Upper lobe of right lung (tissue), 1 donor: Measurements from ENCODE around the gene NME8. TPM values are rescaled to one million over a fixed set of nuclear protein-coding genes. Genes with fewer than 3 reads are reported as not detected.
A peak's percentile ranks its signal among the peaks of the same experiment; 100 is the strongest.

Source experiments
- ATAC-seq: fragments of 200-7000 bp; cut with Tn5 transposase; one replicate; pipeline ENCODE4 v1.9.1; 2020; ENCODE audit warnings: mild to moderate bottlenecking, moderate library complexity
- DNase-seq: peaks from one replicate; pipeline ENCODE4 v3.0.0-alpha.2; 2020
- H3K27ac ChIP-seq: fragments of 200-600 bp; one replicate; pipeline ENCODE4 v1.8.0; 2022
- H3K27me3 ChIP-seq: fragments of 200-600 bp; one replicate; pipeline ENCODE4 v1.8.0; 2022; ENCODE audit warnings: mild to moderate bottlenecking
- H3K36me3 ChIP-seq: fragments of 200-600 bp; one replicate; pipeline ENCODE4 v1.8.0; 2022
- H3K4me1 ChIP-seq: fragments of 200-600 bp; one replicate; pipeline ENCODE4 v1.8.0; 2022
- H3K4me3 ChIP-seq: fragments of 200-600 bp; one replicate; pipeline ENCODE4 v1.8.0; 2022; ENCODE audit warnings: mild to moderate bottlenecking
- H3K9me3 ChIP-seq: fragments of 200-600 bp; one replicate; pipeline ENCODE4 v1.8.0; 2022
- intact Hi-C: fragments of 100-400 bp; cut with DNase I; formaldehyde crosslinking; loops from one replicate; pipeline ENCODE4 v1.11.0; 2022
- total RNA-seq: library from RNA; stranded (reverse); fragmentation: NEBNext Ultra II Directional; extraction: Animal tissue kit (Norgen Biotek cat#: 25700); gene quantifications from one replicate; pipeline ENCODE4 v1.2.1, GENCODE V29; 2021
- TF ChIP-seq, protein P1 (sequence below): fragments of 200-600 bp; IDR thresholded peaks from one replicate; pipeline ENCODE4 v1.8.0; 2022; ENCODE audit warnings: antibody characterized with exemption
- donor health status: DM: no; HTN: yes; CAD: no; lungs with severe emphysema.

NME8 gene
- total RNA-seq, 1 donor from 2014 or later: 2.1 TPM

DNA sequence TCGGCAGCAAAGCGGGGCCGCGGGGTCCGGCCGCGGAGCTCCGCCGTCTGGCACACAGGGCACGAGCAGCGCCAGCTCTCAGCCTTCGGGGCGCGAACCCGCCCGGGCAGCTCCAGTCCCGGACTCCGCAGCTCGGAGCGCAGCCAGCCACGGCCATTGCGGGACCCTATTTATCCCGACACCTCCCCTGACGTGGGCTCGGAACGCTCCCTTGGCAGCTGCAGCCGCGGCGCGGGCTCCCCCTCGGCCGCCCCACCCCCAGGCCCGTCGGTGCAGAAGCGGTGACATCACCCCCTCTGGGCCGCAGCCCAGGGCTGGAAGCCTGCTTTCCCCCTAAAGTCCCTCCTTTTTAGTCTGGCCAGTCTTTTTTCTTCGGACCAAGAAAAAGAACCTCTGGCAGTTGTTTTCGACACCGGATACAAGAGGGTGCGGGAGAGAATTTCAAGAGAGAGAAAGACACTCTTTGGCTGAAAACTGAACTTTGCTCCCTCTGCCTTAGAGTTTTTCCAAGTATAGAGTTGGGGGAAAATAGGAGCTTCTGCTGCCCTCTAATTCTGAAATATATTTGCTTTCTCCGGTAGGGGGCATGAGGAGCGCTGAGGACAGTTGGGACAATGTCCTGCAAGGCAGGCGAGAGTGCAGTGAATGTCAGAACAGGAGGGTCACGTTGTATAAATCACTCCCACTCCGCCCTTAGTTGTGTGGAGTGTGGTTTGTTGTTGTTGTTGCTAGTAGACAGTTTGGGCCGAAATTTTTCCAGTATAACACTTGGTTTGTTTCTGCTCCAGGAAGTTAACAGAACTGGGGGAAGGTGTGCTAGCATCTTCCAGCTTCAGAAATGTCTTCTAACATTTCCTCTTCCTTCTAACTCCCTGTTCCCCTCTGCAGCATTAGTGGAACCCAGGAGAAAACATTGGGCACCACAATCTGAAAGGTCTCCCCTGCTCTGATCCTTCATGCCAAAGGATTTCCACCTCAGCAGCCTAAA lies 68.6 kb downstream of the NME8 start, which contains the start of gene SFRP4:
Gene SFRP4, minus strand, starts transcription at position 145 of the 988 bp plus-strand sequence. CDS start 280 bp downstream, outside the sequence.
- ATAC-seq (peak; percentile 62), DNase-seq (peak; percentile 82)
- Histone ChIP-seq H3K36me3 (no peaks in the 10 kb centered on the region), H3K4me3 (peak within 1 kb of the TSS; percentile 50), H3K27me3 (no peaks in the 10 kb centered on the region), H3K4me1 (peaks cover 19% of the 10 kb centered on the region), H3K9me3 (no peaks in the 10 kb centered on the region), H3K27ac (peak within 1 kb of the TSS; percentile 53)
- intact Hi-C loops: no loop called here
- TF ChIP-seq, protein P1, sequence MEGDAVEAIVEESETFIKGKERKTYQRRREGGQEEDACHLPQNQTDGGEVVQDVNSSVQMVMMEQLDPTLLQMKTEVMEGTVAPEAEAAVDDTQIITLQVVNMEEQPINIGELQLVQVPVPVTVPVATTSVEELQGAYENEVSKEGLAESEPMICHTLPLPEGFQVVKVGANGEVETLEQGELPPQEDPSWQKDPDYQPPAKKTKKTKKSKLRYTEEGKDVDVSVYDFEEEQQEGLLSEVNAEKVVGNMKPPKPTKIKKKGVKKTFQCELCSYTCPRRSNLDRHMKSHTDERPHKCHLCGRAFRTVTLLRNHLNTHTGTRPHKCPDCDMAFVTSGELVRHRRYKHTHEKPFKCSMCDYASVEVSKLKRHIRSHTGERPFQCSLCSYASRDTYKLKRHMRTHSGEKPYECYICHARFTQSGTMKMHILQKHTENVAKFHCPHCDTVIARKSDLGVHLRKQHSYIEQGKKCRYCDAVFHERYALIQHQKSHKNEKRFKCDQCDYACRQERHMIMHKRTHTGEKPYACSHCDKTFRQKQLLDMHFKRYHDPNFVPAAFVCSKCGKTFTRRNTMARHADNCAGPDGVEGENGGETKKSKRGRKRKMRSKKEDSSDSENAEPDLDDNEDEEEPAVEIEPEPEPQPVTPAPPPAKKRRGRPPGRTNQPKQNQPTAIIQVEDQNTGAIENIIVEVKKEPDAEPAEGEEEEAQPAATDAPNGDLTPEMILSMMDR: peak; percentile 73

DNA sequence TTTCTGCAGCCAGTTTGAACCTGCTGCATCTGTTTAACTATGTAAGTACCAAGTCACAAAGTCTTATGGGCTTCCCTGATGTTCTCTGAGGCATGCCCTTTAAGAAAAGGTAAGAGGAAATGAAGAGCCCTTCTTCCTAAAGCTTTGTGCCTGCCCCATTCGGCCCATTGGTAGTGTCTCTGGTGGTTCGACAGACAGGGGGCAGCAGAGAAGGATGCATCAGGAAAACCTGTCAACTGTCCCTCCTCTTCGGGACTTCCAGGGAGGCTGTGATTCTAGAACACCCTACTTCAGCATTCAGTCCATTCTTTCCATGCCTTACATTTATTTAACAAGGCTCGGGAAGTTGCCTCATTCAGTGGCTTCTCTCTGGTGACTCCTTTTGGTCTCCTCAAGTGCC lies 70.1 kb downstream of the NME8 start:
- H3K27me3 ChIP-seq: no peaks in the 10 kb centered on the region
- intact Hi-C loops: no loop called here
- no peaks in the 10 kb centered on the region for H3K9me3 ChIP-seq
- H3K4me1 ChIP-seq: peaks cover 19% of the 10 kb centered on the region
- no peak overlapping the region for H3K4me3 ChIP-seq
- H3K36me3 ChIP-seq: no peaks in the 10 kb centered on the region
- TF ChIP-seq, protein P1: no peak
- no peak overlapping the region for H3K27ac ChIP-seq
- no peak for DNase-seq
- no peak for ATAC-seq

DNA sequence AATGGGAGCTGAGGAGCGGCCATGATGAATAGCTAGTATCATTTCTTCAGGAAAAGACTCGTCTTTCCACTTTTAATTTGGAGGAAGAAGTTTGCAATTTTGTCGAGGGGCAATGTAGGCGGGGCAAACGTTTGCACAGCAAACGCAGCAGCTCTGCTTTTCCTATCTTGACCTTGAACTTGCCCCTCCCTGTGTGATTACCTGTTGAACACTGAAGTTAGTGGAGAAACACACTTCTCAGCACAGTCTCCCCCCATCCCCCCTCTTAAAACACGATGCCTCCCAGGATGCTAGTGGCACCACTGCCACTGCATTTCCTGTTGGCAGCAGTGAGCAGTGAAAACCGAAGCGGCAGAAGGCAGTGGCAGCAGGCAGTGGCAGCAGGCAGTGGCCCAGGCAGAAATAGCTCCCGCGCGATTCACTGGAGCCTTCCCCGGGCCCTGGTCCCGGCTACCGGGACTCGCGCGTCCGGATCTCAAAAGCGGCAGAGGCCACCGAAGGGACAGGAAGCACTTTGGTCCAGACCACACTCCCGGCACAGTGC lies 72.0 kb downstream of the NME8 start, which contains the start of gene EPDR1:
Gene EPDR1, plus strand, starts transcription at position 336 of the 544 bp plus-strand sequence. CDS start 300 bp downstream, outside the sequence.
- Histone ChIP-seq H3K9me3 (no peaks in the 10 kb centered on the region), H3K36me3 (no peaks in the 10 kb centered on the region), H3K27me3 (no peaks in the 10 kb centered on the region), H3K4me3 (peak within 1 kb of the TSS; percentile 64), H3K4me1 (peaks cover 19% of the 10 kb centered on the region), H3K27ac (peak within 1 kb of the TSS; percentile 90)
- TF ChIP-seq, protein P1: peak; percentile 34
- ATAC-seq: peak; percentile 83
- intact Hi-C loops: no loop called here
- no peak for DNase-seq

DNA sequence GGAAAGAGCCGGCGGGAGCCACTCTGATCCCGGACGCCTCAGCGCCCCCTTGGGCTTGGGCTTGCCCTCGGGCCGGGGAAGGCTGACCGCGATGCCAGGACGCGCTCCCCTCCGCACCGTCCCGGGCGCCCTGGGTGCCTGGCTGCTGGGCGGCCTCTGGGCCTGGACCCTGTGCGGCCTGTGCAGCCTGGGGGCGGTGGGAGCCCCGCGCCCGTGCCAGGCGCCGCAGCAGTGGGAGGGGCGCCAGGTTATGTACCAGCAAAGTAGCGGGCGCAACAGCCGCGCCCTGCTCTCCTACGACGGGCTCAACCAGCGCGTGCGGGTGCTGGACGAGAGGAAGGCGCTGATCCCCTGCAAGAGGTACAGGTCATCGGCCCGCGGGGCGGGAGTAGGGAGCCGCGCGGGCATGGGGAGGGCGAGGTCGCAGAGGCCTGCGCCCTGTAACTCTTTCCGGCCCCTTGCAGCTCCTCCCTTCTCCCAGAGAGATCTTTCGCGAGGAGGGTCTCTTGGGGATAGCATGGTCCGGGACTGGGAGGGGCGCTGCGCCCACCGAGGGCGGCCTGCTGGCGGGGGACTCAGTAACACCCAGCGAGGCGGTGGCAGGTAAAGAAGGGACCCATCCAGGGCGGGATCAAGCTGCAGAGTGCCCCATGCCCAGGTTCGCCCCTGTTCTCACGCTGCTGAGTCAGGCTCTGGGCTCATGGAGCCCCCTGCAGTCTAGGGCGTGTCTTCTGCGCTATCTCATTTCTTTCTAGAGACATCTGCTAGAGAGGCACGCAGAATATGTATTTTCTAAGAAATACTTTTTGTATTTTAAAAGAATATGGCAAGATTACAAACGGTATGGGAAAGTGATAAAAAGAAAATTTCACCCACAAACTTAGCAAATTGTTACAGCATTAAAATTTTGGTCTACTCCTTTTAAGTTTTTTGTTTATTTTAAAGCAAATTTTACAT lies 72.7 kb downstream of the NME8 start:
- H3K9me3 ChIP-seq: no peaks in the 10 kb centered on the region
- DNase-seq (peak; percentile 86), ATAC-seq (peak; percentile 73)
- no peaks in the 10 kb centered on the region for H3K27me3 ChIP-seq
- peak overlapping the region; percentile 64 for H3K4me3 ChIP-seq
- TF ChIP-seq, protein P1: peak; percentile 18
- intact Hi-C loops: no loop called here
- peak overlapping the region; percentile 90 for H3K27ac ChIP-seq
- peaks cover 15% of the 10 kb centered on the region for H3K4me1 ChIP-seq
- H3K36me3 ChIP-seq: no peaks in the 10 kb centered on the region

DNA sequence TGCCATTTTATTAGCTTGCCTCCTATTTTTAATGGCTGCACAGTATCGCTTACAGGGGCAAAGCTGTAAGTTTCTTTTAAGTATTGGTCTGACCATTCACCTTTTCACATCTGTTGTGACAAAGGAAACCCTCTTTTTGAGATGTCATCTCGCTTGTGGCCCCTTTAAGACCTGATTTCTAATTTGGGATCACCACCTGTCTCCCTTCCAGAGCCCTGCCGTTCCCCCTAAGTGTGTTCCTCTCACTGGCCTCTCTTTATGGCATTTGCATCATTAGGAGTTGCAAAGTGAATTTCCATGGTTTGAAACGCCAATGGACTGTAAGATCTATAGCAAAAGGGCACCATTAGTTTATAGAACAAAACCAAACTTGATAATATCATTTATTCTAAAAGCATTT lies 73.5 kb downstream of the NME8 start:
- Histone ChIP-seq H3K27me3 (no peaks in the 10 kb centered on the region), H3K9me3 (no peaks in the 10 kb centered on the region), H3K4me3 (peak overlapping the region; percentile 64), H3K27ac (peak overlapping the region; percentile 90), H3K36me3 (no peaks in the 10 kb centered on the region), H3K4me1 (peaks cover 7% of the 10 kb centered on the region)
- ATAC-seq (no peak), DNase-seq (no peak)
- intact Hi-C loops: no loop called here
- TF ChIP-seq, protein P1: no peak
